Spleen (tissue), 7 donors: ENCODE results near the gene POLR2F.

ENCODE experiments used
- POLR2A ChIP-seq, 3 donors: fragments of 450-650 bp; IDR thresholded peaks; one replicate each; pipeline ENCODE4 v1.5.1; 2017; ENCODE audit warnings: antibody characterized with exemption in 3 of 3, mild to moderate bottlenecking in 1 of 3
- POLR2AphosphoS5 ChIP-seq, 3 donors: sonication (generic); formaldehyde crosslinking; IDR thresholded peaks; one replicate each; pipeline ENCODE4 v1.5.1; 2017; ENCODE audit warnings: antibody characterized with exemption in 3 of 3
- TF ChIP-seq, protein P1 (sequence below), 11 experiments: fragments of 200-600 bp in 7 of 11; fragments of 450-650 bp in 4 of 11; sonication (generic) in 4 of 11; IDR thresholded peaks in 8 of 11; conservative IDR thresholded peaks in 3 of 11; 1 replicate in 7 of 11; 2 replicates in 4 of 11; pipeline versions ENCODE4 v1.4.0 to v1.8.0; 2016 to 2021; ENCODE audit warnings: antibody characterized with exemption in 11 of 11, inconsistent platforms in 4 of 11, mild to moderate bottlenecking in 1 of 11
- donor health status: DM: no; HTN: no; CAD: no; lungs with moderate emphysema.
- donor health status: DM: no; HTN: no; CAD: no.
- donor health status: DM: no; HTN: no; CAD: no.

DNA sequence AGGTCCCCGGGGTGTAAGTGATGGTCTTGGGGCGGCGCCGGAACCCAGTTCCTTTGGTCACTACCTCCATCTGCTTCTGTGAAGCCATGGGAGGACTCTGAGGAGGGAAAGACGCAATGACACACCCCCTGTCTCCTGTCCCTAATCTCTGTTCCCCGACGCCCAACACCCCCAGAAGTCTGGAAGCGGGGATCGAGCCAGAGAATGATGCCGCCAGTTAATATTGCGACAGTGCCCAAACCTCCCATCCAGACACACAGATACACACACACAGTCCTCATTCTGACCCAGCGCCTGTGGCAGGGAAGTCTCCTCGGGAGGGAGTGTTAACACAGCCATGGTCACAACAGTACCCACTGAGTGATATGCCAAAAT, 450 bp upstream of the POLR2F start:
- TF ChIP-seq POLR2A (IDR thresholded peaks at IDR 0.05) (no peak), POLR2AphosphoS5 (IDR thresholded peaks at IDR 0.05) (no peak)
- TF ChIP-seq, protein P1, sequence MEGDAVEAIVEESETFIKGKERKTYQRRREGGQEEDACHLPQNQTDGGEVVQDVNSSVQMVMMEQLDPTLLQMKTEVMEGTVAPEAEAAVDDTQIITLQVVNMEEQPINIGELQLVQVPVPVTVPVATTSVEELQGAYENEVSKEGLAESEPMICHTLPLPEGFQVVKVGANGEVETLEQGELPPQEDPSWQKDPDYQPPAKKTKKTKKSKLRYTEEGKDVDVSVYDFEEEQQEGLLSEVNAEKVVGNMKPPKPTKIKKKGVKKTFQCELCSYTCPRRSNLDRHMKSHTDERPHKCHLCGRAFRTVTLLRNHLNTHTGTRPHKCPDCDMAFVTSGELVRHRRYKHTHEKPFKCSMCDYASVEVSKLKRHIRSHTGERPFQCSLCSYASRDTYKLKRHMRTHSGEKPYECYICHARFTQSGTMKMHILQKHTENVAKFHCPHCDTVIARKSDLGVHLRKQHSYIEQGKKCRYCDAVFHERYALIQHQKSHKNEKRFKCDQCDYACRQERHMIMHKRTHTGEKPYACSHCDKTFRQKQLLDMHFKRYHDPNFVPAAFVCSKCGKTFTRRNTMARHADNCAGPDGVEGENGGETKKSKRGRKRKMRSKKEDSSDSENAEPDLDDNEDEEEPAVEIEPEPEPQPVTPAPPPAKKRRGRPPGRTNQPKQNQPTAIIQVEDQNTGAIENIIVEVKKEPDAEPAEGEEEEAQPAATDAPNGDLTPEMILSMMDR (IDR thresholded peaks at IDR 0.05 in 8 of 11, conservative IDR thresholded peaks at IDR 0.05 in 3 of 11): no peak
